Left ventricle myocardium inferior (tissue), 1 donor: ENCODE measurements around the gene DDIT3. TPM values are rescaled to one million over a fixed set of nuclear protein-coding genes. Genes with fewer than 3 reads are reported as not detected.
"Not testable (repeated sequence)": the region's sequence is repeated elsewhere in the genome, so short reads cannot be mapped to it uniquely, and the experiment has no call there.

Experiments used
- DNase-seq: peaks from one replicate; pipeline ENCODE4 v3.0.0-alpha.2; 2020
- H3K27ac ChIP-seq: fragments of 200-600 bp; replicated peaks from 2 replicates; pipeline ENCODE4 v1.8.0; 2021
- H3K27me3 ChIP-seq: fragments of 200-600 bp; 2 replicates; pipeline ENCODE4 v1.8.0; 2021; ENCODE audit warnings: low read depth
- H3K36me3 ChIP-seq: fragments of 200-600 bp; 2 replicates; pipeline ENCODE4 v1.8.0; 2021
- H3K4me1 ChIP-seq: fragments of 200-600 bp; 2 replicates; pipeline ENCODE4 v1.8.0; 2021
- H3K4me3 ChIP-seq: fragments of 200-600 bp; 2 replicates; pipeline ENCODE4 v1.8.0; 2021; ENCODE audit warnings: mild to moderate bottlenecking, moderate library complexity
- H3K9me3 ChIP-seq: fragments of 200-600 bp; replicated peaks from 2 replicates; pipeline ENCODE4 v1.8.0; 2021
- intact Hi-C: fragments of 100-400 bp; cut with micrococcal nuclease; formaldehyde crosslinking; loops from one replicate; pipeline ENCODE4 v1.11.0; 2022
- total RNA-seq: library from RNA; stranded (reverse); fragmentation: NEBNext Ultra II Directional; extraction: Animal tissue kit (Norgen Biotek cat#: 25700); gene quantifications from one replicate; pipeline ENCODE4 v1.2.1, GENCODE V29; 2021
- TF ChIP-seq, protein P1 (sequence below): fragments of 200-600 bp; IDR thresholded peaks from 2 replicates; pipeline ENCODE4 v1.8.0; 2021; ENCODE audit warnings: antibody characterized with exemption, mild to moderate bottlenecking, borderline replicate concordance
- donor health status: DM: no; HTN: yes; CAD: no; lungs with severe emphysema.

DDIT3 gene
- total RNA-seq, 1 donor from 2014 or later: 20.4 TPM

- Histone ChIP-seq H3K27ac (no peak overlapping the region), H3K9me3 (no peaks in the 10 kb centered on the region), H3K36me3 (peaks cover 84% of the 10 kb centered on the region), H3K4me1 (peaks cover 22% of the 10 kb centered on the region), H3K27me3 (no peaks in the 10 kb centered on the region), H3K4me3 (no peak overlapping the region)
- intact Hi-C loops: no loop called here
- TF ChIP-seq, protein P1, sequence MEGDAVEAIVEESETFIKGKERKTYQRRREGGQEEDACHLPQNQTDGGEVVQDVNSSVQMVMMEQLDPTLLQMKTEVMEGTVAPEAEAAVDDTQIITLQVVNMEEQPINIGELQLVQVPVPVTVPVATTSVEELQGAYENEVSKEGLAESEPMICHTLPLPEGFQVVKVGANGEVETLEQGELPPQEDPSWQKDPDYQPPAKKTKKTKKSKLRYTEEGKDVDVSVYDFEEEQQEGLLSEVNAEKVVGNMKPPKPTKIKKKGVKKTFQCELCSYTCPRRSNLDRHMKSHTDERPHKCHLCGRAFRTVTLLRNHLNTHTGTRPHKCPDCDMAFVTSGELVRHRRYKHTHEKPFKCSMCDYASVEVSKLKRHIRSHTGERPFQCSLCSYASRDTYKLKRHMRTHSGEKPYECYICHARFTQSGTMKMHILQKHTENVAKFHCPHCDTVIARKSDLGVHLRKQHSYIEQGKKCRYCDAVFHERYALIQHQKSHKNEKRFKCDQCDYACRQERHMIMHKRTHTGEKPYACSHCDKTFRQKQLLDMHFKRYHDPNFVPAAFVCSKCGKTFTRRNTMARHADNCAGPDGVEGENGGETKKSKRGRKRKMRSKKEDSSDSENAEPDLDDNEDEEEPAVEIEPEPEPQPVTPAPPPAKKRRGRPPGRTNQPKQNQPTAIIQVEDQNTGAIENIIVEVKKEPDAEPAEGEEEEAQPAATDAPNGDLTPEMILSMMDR: no peak
- DNase-seq: no peak
Measured at GRCh38 chr12:57512665-57513064, 7.6 kb downstream of the DDIT3 start.

- no peak for DNase-seq
- no peaks in the 10 kb centered on the region for H3K9me3 ChIP-seq
- intact Hi-C loops: no loop called here
- TF ChIP-seq, protein P1: no peak
- H3K4me3 ChIP-seq: no peak overlapping the region
- H3K36me3 ChIP-seq: peaks cover 75% of the 10 kb centered on the region
- no peaks in the 10 kb centered on the region for H3K27me3 ChIP-seq
- H3K27ac ChIP-seq: no peak overlapping the region
- peaks cover 13% of the 10 kb centered on the region for H3K4me1 ChIP-seq
Measured at GRCh38 chr12:57511588-57512325, 8.6 kb downstream of the DDIT3 start.

DNA sequence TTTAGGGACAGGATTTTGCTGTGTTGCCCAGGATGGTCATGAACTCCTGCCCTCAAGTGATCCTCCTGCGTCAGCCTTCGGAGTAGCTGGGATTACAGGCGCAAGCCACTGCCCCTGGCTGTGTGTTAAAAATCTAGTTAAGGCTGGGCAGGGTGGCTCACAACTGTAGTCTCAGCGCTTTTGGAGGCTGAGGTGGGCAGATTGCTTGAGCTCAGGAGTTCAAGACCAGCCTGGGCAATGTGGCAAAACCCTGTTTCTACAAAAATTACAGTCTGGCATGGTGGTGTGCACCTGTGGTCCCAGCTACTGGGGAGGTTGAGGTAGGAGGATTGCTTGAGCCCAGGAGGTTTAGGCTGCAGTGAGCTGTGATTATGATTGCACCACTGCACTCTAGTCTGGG is 9.2 kb downstream of the DDIT3 start:
- intact Hi-C loops: no loop called here
- no peak overlapping the region for H3K27ac ChIP-seq
- H3K9me3 ChIP-seq: no peaks in the 10 kb centered on the region
- H3K4me3 ChIP-seq: no peak overlapping the region
- H3K27me3 ChIP-seq: no peaks in the 10 kb centered on the region
- H3K4me1 ChIP-seq: peaks cover 8% of the 10 kb centered on the region
- TF ChIP-seq, protein P1: no peak
- peaks cover 73% of the 10 kb centered on the region for H3K36me3 ChIP-seq
- no peak for DNase-seq

- intact Hi-C loops, H3K4me3 ChIP-seq, DNase-seq, H3K4me1 ChIP-seq, H3K27ac ChIP-seq, H3K9me3 ChIP-seq, H3K27me3 ChIP-seq: not testable (repeated sequence)
- peaks cover 73% of the 10 kb centered on the region for H3K36me3 ChIP-seq
Measured at GRCh38 chr12:57507796-57508195, 12.5 kb downstream of the DDIT3 start.

- intact Hi-C loops, H3K4me1 ChIP-seq, H3K9me3 ChIP-seq, DNase-seq, H3K27ac ChIP-seq, H3K27me3 ChIP-seq, H3K4me3 ChIP-seq: not testable (repeated sequence)
- H3K36me3 ChIP-seq: peaks cover 72% of the 10 kb centered on the region
Measured at GRCh38 chr12:57506541-57506940, 13.8 kb downstream of the DDIT3 start.

- H3K27ac ChIP-seq, intact Hi-C loops, H3K4me3 ChIP-seq, H3K9me3 ChIP-seq, H3K4me1 ChIP-seq, H3K27me3 ChIP-seq, DNase-seq: not testable (repeated sequence)
- peaks cover 87% of the 10 kb centered on the region for H3K36me3 ChIP-seq
Measured at GRCh38 chr12:57502311-57502969, 17.9 kb downstream of the DDIT3 start.

DNA sequence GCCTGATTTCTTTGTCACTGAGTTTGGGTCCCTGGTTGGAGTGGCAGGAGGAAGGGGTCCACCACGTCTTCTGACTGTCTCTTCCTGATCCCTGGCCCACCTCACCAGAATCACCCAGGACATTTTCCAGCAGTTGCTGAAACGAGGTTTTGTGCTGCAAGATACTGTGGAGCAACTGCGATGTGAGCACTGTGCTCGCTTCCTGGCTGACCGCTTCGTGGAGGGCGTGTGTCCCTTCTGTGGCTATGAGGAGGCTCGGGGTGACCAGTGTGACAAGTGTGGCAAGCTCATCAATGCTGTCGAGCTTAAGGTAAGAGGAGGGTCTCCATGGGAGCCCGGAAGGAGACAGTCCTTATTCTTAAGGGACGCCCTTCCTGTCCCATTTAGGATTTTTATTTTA is 20.1 kb downstream of the DDIT3 start:
- Histone ChIP-seq H3K27ac (no peak overlapping the region), H3K27me3 (no peaks in the 10 kb centered on the region), H3K36me3 (peaks cover 89% of the 10 kb centered on the region), H3K4me1 (no peaks in the 10 kb centered on the region), H3K9me3 (no peaks in the 10 kb centered on the region), H3K4me3 (no peak overlapping the region)
- TF ChIP-seq, protein P1: no peak
- no peak for DNase-seq
- intact Hi-C loops: no loop called here
